Measurements from ENCODE around the gene MIGA1. TPM values are rescaled to one million over a fixed set of nuclear protein-coding genes. Genes with fewer than 3 reads are reported as not detected.

The MIGA1 gene
- total and polyA plus RNA-seq, 8 donors, result 1.5 to 11.0 (median 7.4) TPM

DNA sequence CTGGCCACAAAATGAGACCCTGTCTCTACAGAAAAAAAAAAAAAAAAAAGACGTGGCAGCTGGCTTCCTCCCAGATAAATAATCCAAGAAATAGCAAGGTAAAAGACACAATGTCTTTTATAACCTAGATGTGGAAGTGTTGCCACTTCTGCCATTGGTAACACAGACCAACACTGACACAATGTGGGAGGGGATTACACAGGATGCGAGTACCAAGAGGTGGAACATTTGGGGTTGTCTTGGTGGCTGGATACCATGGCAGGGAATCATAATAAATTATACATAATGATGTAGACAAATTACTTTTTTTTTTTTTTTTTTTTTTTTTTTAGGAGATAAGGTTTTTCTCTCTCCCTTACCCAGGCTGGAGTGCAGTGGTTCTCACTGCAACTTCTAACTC lies 103.0 kb downstream of the MIGA1 start:
- ATAC-seq (no peak), FAIRE-seq (no peak), DNase-seq (no peak)
- H3K27ac ChIP-seq, result no peak overlapping the region
- H3K9me3 ChIP-seq, result no peaks in the 10 kb centered on the region
- no peak for TF ChIP-seq CTCF (IDR thresholded peaks at IDR 0.05)
- 50 to 58% methylated on average over 2 of the region's 2 CpGs for WGBS, 2 donors
- no peaks in the 10 kb centered on the region for H3K27me3 ChIP-seq
- H3K36me3 ChIP-seq, result no peaks in the 10 kb centered on the region
- H3K4me3 ChIP-seq, result no peak overlapping the region
- H3K4me1 ChIP-seq, result no peaks in the 10 kb centered on the region
- intact Hi-C loops (cut with DNase I), result no loop called here

GRCh38 chr1:77888081-77888780 lies 108.8 kb downstream of the MIGA1 start, which contains the start of gene NEXN:
NEXN (plus strand) TSS chr1:77888624; CDS start chr1:77916107, 27,483 bp downstream.
- Histone ChIP-seq H3K27ac (peak within 1 kb of the TSS; percentile 73 to 93 (median 88)), H3K4me1 (peaks cover 0 to 7% (median 0%) of the 10 kb centered on the region in 3 donors), H3K9me3 (no peaks in the 10 kb centered on the region), H3K4me3 (peak within 1 kb of the TSS; percentile 70 to 76 (median 72)), H3K36me3 (no peaks in the 10 kb centered on the region), H3K27me3 (no peaks in the 10 kb centered on the region)
- intact Hi-C loops (cut with DNase I), result no loop called here
- DNase-seq, result peak; percentile 76 to 89 (median 81)
- WGBS, 2 donors, result 1 to 3% methylated on average over 34 to 36 of the region's 36 CpGs
- ATAC-seq, result peak; percentile 83 to 88 (median 86)
- FAIRE-seq, result no peak
- TF ChIP-seq CTCF (IDR thresholded peaks at IDR 0.05), result no peak

DNA sequence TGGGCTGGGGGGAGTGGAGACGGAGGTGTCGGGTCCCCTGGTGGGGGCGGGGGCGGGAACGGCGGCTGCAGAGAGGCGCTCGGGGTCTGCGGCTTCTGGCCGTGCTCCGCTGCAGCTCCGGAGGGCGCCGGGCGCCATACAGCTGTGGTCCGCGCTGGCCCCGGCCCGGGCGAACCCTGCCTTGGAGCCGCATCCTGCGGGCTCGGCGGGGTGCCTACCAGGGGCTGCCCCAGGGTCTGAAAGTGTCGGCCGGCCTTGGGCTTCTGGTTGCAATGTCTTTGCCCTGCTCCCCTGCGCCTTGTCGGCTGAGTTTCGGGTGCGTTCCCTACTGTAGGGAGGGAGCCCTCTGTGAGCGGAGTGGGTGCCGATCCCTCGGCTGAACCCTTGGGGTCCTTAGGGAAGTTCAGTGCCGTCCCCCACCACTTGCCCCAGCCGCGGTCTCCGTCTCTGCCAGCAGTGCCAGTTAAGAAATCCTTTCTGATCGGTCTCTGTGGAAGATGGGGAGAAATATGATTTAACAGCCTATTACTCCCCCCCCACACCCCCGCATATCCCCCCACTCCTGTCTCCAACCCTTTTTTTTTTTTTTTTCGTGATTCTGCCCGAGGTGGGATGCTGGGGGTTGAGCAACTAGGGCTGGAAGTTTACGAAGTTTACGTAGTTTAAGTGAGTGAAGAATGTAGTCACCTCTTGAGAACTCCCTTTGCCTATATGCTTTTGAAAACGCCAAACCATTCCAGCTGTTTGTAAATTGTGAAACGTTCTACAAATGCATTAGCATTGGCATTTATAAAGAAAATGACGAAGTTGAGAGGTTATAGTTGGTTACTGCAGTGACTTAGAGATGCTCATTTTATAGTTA lies 109.6 kb downstream of the MIGA1 start:
- no peak for TF ChIP-seq CTCF (IDR thresholded peaks at IDR 0.05)
- Histone ChIP-seq H3K9me3 (no peaks in the 10 kb centered on the region), H3K27ac (peak overlapping the region; percentile 73 to 93 (median 88)), H3K4me1 (peaks cover 0 to 7% (median 0%) of the 10 kb centered on the region in 3 donors), H3K4me3 (peak overlapping the region; percentile 70 to 76 (median 72)), H3K36me3 (no peaks in the 10 kb centered on the region), H3K27me3 (no peaks in the 10 kb centered on the region)
- WGBS, 2 donors, result 1% methylated on average over 38 to 46 of the region's 46 CpGs
- ATAC-seq (peak; percentile 59 to 77 (median 69)), DNase-seq (peak in 2 of 6 donors; percentile 39 to 75), FAIRE-seq (no peak)
- intact Hi-C loops (cut with DNase I), result no loop called here

- Histone ChIP-seq H3K4me1 (peaks cover 0 to 7% (median 0%) of the 10 kb centered on the region in 3 donors), H3K9me3 (no peaks in the 10 kb centered on the region), H3K4me3 (peak overlapping the region; percentile 70 to 76 (median 72)), H3K27me3 (no peaks in the 10 kb centered on the region), H3K27ac (peak overlapping the region in 3 of 4 donors; percentile 86 to 93 (median 90)), H3K36me3 (no peaks in the 10 kb centered on the region)
- WGBS, 2 donors, result 17 to 30% methylated on average over 7 of the region's 7 CpGs
- TF ChIP-seq CTCF (IDR thresholded peaks at IDR 0.05), result no peak
- DNase-seq (no peak), ATAC-seq (peak in 2 of 4 donors; percentile 23 to 28), FAIRE-seq (peak; percentile 26)
- intact Hi-C loops (cut with DNase I), result no loop called here
Measured at GRCh38 chr1:77889671-77890070, 110.2 kb downstream of the MIGA1 start.
